GM12875 (cell line): ENCODE measurements around the gene ANKRD35.
A peak's percentile ranks its signal among the peaks of the same experiment; 100 is the strongest.

Experiments used
- H3K4me3 ChIP-seq: one replicate; pipeline ENCODE4 v1.5.1; 2011; ENCODE audit warnings: low read depth, low read length, control low read depth
- CTCF ChIP-seq: IDR thresholded peaks from 2 replicates; pipeline ENCODE4 v1.5.1; 2011; ENCODE audit warnings: low read depth, mild to moderate bottlenecking, control low read depth, inconsistent platforms, low read length, moderate library complexity, borderline replicate concordance; ENCODE audit not compliant: insufficient read depth

The ANKRD35 gene

DNA sequence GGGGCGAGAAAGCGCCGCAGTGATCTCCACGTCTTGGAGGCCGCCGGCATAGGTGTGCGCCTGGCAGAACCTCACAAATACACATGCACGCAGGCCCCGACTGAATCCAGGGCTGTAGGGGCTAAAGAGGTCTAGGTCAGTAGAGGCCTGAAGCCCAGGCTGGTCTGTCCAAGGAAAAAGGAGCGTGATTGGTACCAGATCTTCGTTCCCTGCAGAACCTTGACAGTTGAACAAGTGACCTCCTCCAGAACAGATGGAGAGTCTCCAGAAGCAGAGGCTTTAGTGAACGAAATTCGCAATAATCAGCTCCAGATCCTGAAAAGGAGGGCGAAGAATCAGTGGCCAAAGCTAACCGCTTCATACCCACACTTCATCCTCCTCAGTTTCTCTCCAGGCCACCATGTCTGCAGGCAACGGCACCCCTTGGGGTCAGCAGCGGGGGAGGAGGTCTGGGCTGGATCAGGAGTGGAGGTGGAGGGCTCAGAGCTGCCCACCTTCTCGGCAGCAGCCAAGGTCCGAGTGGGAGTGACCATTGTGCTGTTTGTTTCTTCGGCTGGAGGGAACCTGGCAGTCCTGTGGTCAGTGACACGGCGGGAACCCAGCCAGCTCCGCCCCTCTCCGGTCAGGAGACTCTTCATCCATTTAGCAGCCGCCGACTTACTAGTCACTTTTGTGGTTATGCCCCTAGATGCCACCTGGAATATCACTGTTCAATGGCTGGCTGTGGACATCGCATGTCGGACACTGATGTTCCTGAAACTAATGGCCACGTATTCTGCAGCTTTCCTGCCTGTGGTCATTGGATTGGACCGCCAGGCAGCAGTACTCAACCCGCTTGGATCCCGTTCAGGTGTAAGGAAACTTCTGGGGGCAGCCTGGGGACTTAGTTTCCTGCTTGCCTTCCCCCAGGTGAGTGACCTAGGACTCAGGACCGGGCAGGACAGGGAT, 33.6 kb upstream of the ANKRD35 start:
- peak overlapping the region; percentile 100 for H3K4me3 ChIP-seq
- TF ChIP-seq CTCF = no peak

GRCh38 chr1:145918144-145918991, 32.7 kb upstream of the ANKRD35 start, which contains the start of gene PEX11B:
Gene PEX11B, minus strand, starts transcription at chr1:145918717. Its CDS starts 29 bp downstream, at chr1:145918688.
- TF ChIP-seq CTCF = no peak
- peak within 1 kb of the TSS; percentile 100 for H3K4me3 ChIP-seq

- peak overlapping the region; percentile 100 for H3K4me3 ChIP-seq
- no peak for TF ChIP-seq CTCF
Measured at GRCh38 chr1:145917595-145917994, 31.9 kb upstream of the ANKRD35 start.

GRCh38 chr1:145916745-145917144, 31.1 kb upstream of the ANKRD35 start:
- H3K4me3 ChIP-seq = no peak overlapping the region
- TF ChIP-seq CTCF = no peak

DNA sequence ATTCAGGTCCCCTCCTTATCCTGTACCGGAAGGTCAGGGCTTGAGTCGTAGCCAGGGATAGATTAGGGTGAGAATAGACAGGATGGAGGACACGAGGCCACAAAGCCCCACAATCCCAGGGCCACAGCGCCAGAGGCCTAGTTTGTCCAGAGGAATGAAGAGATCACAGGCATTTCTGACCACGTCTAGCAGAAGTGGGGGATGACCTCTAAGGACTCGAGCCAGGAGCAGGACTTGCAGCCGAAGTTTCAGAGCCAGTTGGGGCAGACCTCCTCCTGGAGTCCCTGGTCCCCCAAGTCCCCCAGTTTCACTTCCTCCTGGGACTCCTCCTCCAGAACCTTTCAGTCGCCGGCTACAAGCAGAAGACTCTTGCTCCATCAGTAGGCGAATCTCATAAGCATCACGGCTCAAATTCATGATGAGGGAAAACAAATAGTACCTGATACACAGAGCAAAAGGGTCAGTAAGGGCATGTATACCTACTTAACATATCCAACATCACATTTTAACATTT, 26.5 kb upstream of the ANKRD35 start:
- no peak for TF ChIP-seq CTCF
- no peak overlapping the region for H3K4me3 ChIP-seq

GRCh38 chr1:145908653-145909052, 23.0 kb upstream of the ANKRD35 start:
- H3K4me3 ChIP-seq = no peak overlapping the region
- TF ChIP-seq CTCF = no peak
